NCI-H1436 treated with DMSO at 0.1 percent for 48 hours (cell line): Measurements from ENCODE around the gene RMND5A.
A peak's percentile ranks its signal among the peaks of the same experiment; 100 is the strongest.

Experiments used
- DNase-seq: peaks from one replicate; lab custom pipeline; 2025; lab: John Stamatoyannopoulos, UW

Gene RMND5A

DNA sequence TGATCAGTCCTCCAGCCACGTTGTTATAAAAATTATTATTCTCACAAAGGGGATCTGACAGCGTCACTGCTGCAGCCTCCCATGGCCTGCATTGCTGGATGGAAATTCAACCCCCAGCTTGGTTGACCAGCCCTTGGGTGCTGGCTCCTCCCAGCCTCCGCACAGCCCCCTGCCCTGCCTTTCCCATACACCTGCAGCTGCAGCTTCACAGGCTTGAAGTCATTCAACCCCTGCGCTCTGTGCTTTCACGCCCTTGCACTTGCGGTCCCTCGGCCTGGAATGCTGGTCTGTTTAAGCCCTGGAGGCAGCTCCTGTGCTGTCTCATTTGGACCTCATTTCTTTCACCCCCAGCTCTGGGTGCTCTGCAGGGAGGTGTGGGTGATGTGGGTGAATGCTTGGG, 71.5 kb downstream of the RMND5A start:
- no peak for DNase-seq

- DNase-seq: no peak
Measured at GRCh38 chr2:86793752-86794151, 73.7 kb downstream of the RMND5A start.

GRCh38 chr2:86794861-86795260, 74.8 kb downstream of the RMND5A start:
- no peak for DNase-seq

DNA sequence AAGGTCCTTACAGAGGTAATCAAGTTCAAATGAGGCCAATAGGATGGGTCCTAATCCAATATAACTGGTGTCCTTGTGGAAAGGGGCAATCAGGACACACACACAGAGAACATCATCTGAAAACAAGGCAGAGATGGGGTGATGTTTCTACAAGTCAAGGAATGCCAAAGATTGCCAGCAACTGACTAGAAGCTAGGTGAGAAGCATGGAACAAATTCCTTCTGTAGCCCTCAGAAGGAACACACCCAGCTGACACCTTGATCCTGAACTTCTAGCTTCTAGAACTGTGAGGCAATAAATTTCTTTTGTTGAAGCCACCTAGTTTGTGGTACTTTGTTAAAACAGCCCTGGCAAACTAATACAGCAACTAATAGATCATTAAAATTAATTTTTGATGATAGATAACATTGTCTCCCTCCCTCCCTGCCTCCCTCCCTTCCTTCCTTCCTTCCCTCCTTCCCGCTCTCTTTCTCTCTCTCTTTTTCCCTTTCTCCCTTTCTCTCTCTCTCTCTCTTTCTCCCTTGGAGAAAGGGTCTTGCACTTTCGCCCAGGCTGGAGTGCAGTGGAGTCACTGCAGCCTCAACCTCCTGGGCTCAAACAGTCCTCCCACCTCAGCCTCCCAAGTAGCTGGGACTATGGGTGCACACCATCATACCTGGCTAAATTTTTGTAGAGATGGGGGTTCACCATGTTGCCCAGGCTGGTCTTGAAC, 80.9 kb downstream of the RMND5A start:
- DNase-seq: no peak

GRCh38 chr2:86806059-86806857, 86.2 kb downstream of the RMND5A start:
- no peak for DNase-seq

DNA sequence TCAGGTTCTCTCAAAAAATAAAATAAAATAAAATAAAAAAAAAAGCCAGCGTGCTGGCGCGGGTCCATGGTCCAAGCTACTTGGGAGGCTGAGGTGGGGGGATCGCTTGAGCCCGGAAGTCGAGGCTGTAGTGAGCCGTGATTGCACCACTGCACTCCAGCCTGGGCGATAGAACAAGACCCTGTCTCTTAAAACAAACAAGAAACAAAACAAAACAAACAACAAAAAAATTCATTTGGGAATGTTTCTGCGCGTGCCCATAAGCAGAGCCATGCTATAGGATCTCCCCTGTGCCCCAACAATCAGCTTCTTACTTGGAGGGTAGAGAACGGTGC, 87.0 kb downstream of the RMND5A start:
- DNase-seq: no peak

DNA sequence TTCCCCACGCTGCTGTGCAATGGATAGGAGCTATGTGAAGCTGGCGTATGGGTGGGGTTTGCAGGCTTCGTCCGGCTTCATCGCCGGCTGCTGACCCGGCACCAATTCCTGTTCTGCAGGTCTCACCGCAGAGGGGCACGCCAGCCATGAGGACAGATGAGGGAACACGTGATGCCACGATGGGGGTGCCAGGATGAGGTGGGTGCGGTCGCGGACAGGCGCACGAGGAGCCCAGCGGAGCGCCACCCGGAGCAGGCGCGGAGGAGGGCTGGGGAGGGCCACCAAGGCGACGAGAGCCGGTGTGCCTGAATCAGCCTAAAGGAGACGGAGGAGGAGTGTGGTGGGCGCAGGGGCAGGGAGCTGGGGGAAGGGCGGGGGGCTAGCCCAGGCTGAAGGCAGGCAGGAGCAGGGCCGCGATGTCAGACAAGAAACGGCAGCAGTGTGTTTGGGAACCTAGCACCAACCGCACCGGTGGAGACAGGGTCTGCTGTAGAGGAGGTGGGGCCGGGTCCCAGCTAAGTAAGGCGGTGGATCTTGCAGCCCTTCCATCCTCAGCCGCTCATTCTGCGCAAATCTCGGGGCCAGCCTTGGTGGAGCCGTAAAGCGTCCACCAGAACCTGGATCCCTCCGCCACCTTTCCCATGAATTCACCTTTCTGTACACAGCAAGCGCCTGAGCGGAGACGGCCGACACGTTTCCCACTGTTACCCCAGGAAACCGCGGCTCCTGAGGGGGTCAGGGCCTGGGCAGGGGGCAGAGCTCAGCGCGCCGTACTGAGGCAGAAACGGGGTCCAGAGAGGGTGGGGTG, 87.6 kb downstream of the RMND5A start:
- no peak for DNase-seq

DNA sequence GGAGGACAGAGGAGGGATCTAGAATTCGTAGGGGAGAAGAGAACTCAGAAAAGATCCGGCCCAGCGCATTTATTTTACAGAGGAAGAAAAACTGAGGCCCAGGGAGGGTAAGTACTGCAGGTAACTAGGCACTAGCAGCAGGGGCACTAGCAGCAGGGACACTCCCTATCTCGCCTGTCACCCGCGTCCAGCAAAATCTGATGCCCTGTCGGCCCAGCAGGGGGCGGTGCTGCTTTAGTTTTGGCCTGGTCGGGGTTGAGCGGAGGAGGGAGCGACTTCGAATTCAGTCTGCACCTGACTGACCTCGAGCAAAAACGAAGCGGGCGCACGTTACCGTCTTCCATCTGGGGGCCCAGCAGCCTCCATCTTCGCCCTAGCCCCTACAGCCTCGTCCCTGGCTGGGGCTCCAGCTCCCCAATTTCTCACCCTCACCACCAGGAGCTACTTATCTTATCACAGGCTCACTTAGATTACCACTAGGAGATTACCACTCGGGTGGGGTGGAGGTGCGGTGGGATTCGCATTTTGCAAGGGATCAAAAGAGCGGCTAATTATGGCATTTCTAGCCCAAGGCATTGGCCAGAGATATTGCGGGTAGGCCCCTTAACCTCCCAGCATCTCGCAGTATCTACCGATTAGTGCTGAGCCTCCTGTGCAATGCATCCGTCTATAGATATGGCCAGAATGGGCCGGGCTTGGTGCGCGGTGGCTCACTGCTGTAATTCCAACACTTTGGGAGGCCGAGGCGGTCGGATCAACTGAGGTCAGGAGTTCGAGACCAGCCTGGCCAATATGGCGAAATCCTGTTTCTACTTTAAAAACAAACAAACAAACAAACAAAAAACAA, 88.4 kb downstream of the RMND5A start:
- peak; percentile 55 for DNase-seq

DNA sequence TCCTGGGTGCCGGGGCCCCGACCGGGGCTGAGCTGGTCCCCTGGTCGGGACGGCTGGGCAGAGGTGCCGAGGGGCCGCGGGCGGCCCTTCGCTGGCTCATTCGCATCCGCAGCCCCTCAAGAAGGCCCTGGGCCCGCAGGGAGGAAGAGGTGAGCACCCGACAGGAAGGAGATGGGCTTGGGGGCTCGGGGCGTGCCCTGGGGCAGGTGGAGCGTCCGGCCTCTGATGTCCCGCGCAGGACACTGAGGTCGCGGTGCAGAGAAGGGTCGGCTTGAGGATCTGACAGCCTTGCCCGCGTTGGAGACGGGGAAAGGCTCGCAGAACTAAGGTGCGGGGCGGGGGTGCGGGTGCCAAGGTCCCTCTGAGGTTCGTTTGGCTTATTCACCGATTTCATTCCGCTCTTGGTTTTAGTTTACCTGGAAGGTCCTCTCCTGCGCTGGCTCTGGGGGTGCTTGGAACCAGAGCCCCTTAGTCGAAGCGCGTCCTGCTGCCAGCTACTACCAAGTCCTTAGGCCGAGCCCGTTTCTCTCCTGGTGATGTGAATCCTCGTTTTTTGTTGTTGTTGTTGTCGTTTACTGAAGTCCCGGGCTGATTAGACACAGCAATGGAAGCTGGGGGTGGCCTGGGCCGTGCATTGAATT, 89.5 kb downstream of the RMND5A start:
- DNase-seq: no peak

DNA sequence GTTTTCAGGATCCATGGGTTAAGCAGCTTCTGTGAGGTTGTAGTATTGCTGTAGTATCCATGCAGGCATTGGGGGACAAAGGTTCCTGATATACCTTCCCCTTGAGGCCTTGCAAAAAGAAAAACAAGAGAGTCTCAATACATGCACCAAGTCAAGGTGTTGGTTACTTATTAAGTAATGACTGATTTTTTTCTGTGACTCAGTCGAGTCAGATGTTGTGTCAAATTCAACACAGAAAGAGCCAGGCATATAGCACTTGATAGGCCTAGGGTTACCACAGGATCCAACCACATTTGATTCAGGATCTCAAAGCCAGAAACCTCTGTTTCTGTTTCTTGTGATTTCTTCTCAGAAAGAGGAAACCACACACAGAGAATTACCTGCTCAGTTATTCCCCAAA, 95.5 kb downstream of the RMND5A start:
- no peak for DNase-seq

- no peak for DNase-seq
Measured at GRCh38 chr2:86818114-86818801, 98.2 kb downstream of the RMND5A start.

- no peak for DNase-seq
Measured at GRCh38 chr2:86818957-86819356, 98.9 kb downstream of the RMND5A start.

- DNase-seq: no peak
Measured at GRCh38 chr2:86821306-86821705, 101.2 kb downstream of the RMND5A start.

DNA sequence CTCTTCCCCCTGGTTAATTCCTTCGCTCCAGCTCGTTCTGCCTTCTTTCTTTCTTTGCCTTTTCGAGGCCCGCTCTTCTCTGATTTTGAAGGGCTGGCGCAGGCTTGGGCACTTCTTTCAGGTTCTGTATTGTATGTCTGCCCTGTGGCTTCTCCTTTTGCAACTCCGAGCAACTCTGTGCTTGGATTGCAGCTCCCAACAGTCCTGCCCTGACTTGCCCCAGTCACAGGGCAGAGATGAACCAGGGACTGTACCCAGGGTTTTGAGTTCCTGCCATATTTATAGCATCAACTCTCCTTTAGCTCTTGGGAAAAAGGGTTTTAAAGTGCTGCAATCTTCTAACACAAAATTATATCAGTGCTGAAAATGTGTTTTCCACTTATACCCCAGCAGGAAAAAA, 101.8 kb downstream of the RMND5A start:
- no peak for DNase-seq

GRCh38 chr2:86822668-86823345, 102.7 kb downstream of the RMND5A start:
- no peak for DNase-seq

GRCh38 chr2:86825036-86825692, 105.1 kb downstream of the RMND5A start:
- DNase-seq: no peak

DNA sequence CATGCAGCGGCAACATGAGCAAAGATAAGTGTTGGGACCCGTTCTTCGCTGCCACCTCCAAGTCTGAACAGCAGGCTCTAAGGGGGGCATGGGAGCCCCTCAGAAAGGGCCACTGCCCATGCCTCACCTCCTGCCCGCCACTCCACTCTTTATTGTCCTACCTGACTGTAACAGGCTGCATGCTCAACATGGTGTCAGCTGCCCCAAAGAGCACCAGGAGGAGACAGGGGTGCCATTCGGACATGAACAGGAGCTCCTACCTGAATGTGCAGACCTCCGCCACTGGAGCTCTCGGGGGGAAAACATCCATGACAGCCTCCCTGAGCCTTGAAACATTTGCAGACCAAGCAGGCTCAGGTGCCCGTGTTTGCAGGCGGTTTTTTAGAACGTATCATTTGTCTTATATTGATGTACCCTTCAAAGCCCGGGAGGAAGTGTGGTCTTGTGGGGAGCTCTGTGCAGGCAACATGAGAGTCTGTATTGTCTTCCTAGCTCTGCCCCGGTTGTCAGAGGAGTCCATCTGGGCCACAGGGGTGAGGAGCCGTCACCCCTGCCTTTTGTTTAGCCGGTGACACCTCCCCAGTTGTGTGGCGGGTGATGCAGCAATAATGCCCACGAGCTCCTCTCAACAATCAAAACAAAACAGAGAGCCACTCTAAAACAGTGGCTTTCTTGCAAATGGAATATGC, 105.7 kb downstream of the RMND5A start:
- DNase-seq: no peak

- no peak for DNase-seq
Measured at GRCh38 chr2:86826951-86827350, 106.9 kb downstream of the RMND5A start.
